HG02759 (cell line): Measurements from ENCODE around the gene TGFB1.
A peak's percentile ranks its signal among the peaks of the same experiment; 100 is the strongest.
"Not testable (repeated sequence)": the region's sequence is repeated elsewhere in the genome, so short reads cannot be mapped to it uniquely, and the experiment has no call there.

ENCODE experiments used
- ATAC-seq: cut with Tn5 transposase; IDR thresholded peaks from one replicate; pipeline ENCODE4 v1.9.1; 2021; ENCODE audit warnings: mild to moderate bottlenecking, moderate library complexity; ENCODE audit not compliant: unreplicated experiment

The TGFB1 gene

GRCh38 chr19:41304706-41305483, 48.8 kb downstream of the TGFB1 start:
- ATAC-seq: no peak

- no peak for ATAC-seq
Measured at GRCh38 chr19:41303954-41304353, 49.8 kb downstream of the TGFB1 start.

GRCh38 chr19:41302624-41303351, 50.9 kb downstream of the TGFB1 start:
- ATAC-seq: no peak

- ATAC-seq: no peak
Measured at GRCh38 chr19:41300555-41300954, 53.2 kb downstream of the TGFB1 start.

DNA sequence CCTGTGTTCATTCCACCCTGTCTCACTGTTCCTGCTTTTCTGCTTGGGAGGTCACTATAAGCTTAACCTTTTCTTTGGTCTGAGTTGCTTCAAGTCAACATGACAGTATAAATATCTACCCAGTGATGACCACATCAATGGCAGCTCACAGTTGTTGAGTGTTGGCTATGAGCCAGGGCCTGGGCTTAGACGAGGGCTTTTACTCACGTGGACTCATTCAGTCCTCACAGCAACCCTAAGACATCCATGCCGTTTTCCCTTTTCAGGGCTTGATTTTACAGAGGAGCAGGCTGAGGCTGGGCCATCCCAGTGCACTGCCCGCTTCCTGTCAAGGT, 54.0 kb downstream of the TGFB1 start:
- no peak for ATAC-seq

- no peak for ATAC-seq
Measured at GRCh38 chr19:41299046-41299754, 54.5 kb downstream of the TGFB1 start.

DNA sequence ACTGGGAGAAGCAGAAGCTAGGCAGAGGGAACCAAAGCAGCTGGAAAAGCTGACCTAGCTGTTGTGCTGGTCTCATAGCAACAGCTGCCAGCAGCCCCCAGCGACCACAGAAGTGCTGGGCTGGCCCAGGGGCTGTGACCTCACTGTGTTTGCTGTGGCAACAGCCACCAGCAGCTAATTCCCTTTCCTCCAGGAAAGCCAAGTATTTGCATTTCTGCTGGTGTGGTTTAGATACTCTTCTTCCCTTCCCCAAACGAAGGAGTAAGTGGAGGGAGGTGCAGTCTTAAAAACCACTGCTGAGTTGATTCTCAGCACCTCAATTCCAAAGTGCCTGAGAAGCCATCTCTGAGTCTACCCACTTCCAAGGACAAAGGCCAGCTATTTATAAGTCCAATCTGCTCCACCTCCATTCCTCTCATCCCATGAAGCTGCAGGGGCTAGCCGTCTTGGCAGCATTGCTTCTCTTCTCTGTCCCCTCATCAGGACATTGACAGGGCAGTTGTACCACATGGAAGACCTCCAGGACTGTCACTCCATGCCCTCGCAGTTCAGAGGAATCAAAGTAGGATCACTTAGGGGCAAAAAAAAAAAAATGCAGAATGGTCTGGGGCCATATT, 55.3 kb downstream of the TGFB1 start:
- ATAC-seq: no peak

GRCh38 chr19:41297628-41298347, 55.9 kb downstream of the TGFB1 start:
- ATAC-seq: peak; percentile 81

GRCh38 chr19:41296433-41296871, 57.3 kb downstream of the TGFB1 start:
- ATAC-seq: no peak

- ATAC-seq: no peak
Measured at GRCh38 chr19:41295499-41295898, 58.2 kb downstream of the TGFB1 start.

DNA sequence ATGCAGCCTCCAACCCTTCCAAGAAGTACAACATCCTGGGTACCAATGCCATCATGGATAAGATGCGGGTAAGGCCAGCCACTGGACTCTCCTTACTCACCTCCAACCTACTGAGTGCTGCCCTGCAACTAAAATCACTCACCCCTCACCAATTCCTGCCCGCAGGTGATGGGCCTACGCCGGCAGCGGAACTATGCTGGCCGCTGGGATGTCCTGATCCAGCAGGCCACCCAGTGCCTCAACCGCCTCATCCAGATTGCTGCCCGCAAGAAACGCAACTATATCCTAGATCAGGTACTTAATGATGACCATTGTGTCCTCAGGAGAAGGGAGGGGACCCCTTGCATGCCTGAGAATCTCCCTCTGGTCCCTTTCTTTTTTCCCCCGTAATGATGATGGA, 59.3 kb downstream of the TGFB1 start:
- ATAC-seq: no peak

DNA sequence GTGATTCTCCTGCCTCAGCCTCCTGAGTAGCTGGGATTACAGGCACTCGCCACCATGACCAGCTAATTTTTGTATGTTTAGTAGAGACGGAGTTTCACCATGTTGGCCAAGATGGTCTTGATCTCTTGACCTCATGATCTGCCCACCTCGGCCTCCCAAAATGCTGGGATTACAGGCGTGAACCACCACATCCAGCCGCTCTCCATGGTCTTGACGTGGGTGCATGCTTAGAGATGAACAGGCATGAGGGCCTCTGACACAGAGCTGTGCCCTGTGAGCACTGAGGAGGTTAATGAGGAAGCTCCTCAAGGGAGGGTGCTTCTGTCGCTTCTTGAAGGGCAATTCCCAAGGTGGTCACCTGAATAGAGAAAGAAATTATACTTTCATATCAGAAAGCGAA, 63.9 kb downstream of the TGFB1 start:
- not testable (repeated sequence) for ATAC-seq

GRCh38 chr19:41288673-41289530, 64.8 kb downstream of the TGFB1 start:
- ATAC-seq: no peak
